H1 (cell line): ENCODE results near the gene ANKRD13B. TPM values are rescaled to one million over a fixed set of nuclear protein-coding genes. Genes with fewer than 3 reads are reported as not detected.

Experiments used
- CTCF ChIA-PET: fragments of 300-600 bp; sonication (Branson Sonifier 250); formaldehyde crosslinking; loops from one replicate; lab custom pipeline; 2021; ENCODE audit not compliant: partially characterized antibody; lab: Charles Lee
- POLR2A ChIA-PET: fragments of 300-600 bp; sonication (Branson Sonifier 250); formaldehyde crosslinking; loops from one replicate; lab custom pipeline; 2021; ENCODE audit warnings: inconsistent platforms; ENCODE audit not compliant: partially characterized antibody; lab: Charles Lee
- DNase-seq, 2 experiments: peaks; one replicate each; pipeline versions ENCODE4 v3.0.0 to v3.0.0-alpha.2; 2010 to 2022; ENCODE audit warnings: low spot score in 2 of 2, low read depth in 1 of 2, mixed read lengths in 1 of 2
- FAIRE-seq: peaks from 2 replicates; lab custom pipeline; 2011; peaks lifted over from hg19 to GRCh38; lab: Jason Lieb, UNC
- H2AFZ ChIP-seq: 2 replicates; pipeline ENCODE4 v1.8.1; 2012; ENCODE audit warnings: low read length, inconsistent platforms
- H2AK5ac ChIP-seq: 2 replicates; pipeline ENCODE4 v1.6.1; 2013; ENCODE audit warnings: low read depth, low read length
- H2BK120ac ChIP-seq: replicated peaks from 2 replicates; pipeline ENCODE3; 2013; ENCODE audit warnings: low read depth, low read length, inconsistent platforms
- H2BK12ac ChIP-seq: 2 replicates; pipeline ENCODE4 v1.6.1; 2013; ENCODE audit warnings: low read depth, low read length
- H2BK15ac ChIP-seq: 2 replicates; pipeline ENCODE4 v1.6.1; 2013; ENCODE audit warnings: low read length
- H2BK20ac ChIP-seq: 2 replicates; pipeline ENCODE4 v1.6.1; 2013; ENCODE audit warnings: low read length
- H2BK5ac ChIP-seq: 2 replicates; pipeline ENCODE4 v1.6.1; 2013; ENCODE audit warnings: low read depth, low read length
- H3K14ac ChIP-seq: 2 replicates; pipeline ENCODE4 v1.6.1; 2013; ENCODE audit warnings: inconsistent platforms; ENCODE audit not compliant: insufficient read length
- H3K18ac ChIP-seq: 2 replicates; pipeline ENCODE4 v1.6.1; 2013; ENCODE audit warnings: low read length; ENCODE audit errors: extremely low read depth
- H3K23ac ChIP-seq: 2 replicates; pipeline ENCODE4 v1.6.1; 2013; ENCODE audit warnings: inconsistent platforms; ENCODE audit not compliant: insufficient read length
- H3K23me2 ChIP-seq: 2 replicates; pipeline ENCODE4 v1.6.1; 2013; ENCODE audit warnings: low read depth, low read length
- H3K27ac ChIP-seq: 2 replicates; pipeline ENCODE4 v1.6.1; 2011; ENCODE audit warnings: low read depth, low read length, inconsistent platforms
- H3K27me3 ChIP-seq, 4 experiments: replicated peaks in 1 of 4; 1 replicate in 1 of 4; 2 replicates in 3 of 4; pipeline versions ENCODE4 v1.6.1 to v1.8.1; 2011 to 2013; ENCODE audit warnings: low read length in 3 of 4, mild to moderate bottlenecking in 3 of 4, inconsistent platforms in 2 of 4, mixed read lengths in 2 of 4, moderate library complexity in 1 of 4; ENCODE audit not compliant: control insufficient read depth in 3 of 4, insufficient read depth in 3 of 4; ENCODE audit errors: extremely low read depth in 1 of 4
- H3K36me3 ChIP-seq, 4 experiments: 2 replicates each; pipeline versions ENCODE4 v1.6.1 to v1.8.1; 2011 to 2013; ENCODE audit warnings: mild to moderate bottlenecking in 4 of 4, low read length in 3 of 4, moderate library complexity in 2 of 4, control low read depth in 1 of 4, inconsistent platforms in 1 of 4; ENCODE audit not compliant: insufficient read depth in 4 of 4, control insufficient read depth in 2 of 4
- H3K4ac ChIP-seq: replicated peaks from 2 replicates; pipeline ENCODE3; 2013; ENCODE audit warnings: low read length, low read depth, mixed read lengths, inconsistent platforms; ENCODE audit not compliant: insufficient read length
- H3K4me1 ChIP-seq, 4 experiments: replicated peaks in 1 of 4; 1 replicate in 1 of 4; 2 replicates in 3 of 4; pipeline versions ENCODE4 v1.6.1 to v1.8.1; 2011 to 2013; ENCODE audit warnings: low read length in 3 of 4, inconsistent platforms in 2 of 4, mixed read lengths in 1 of 4; ENCODE audit not compliant: insufficient read depth in 4 of 4, control insufficient read depth in 3 of 4
- H3K4me2 ChIP-seq, 2 experiments: 2 replicates each; pipeline versions ENCODE4 v1.6.1 to v1.8.1; 2011 to 2013; ENCODE audit warnings: low read depth in 2 of 2, low read length in 2 of 2, control low read depth in 1 of 2, inconsistent platforms in 1 of 2, mild to moderate bottlenecking in 1 of 2; ENCODE audit not compliant: insufficient read depth in 1 of 2
- H3K4me3 ChIP-seq, 4 experiments: fragments of 200-600, 300-600 bp in 1 of 4; sonication (generic), shearing (Covaris generic), sonication (Bioruptor Twin) in 1 of 4; 2 replicates each; pipeline versions ENCODE4 v1.5.1 to v1.8.1; 2011 to 2016; ENCODE audit warnings: low read length in 4 of 4, low read depth in 3 of 4, control low read depth in 2 of 4, inconsistent platforms in 2 of 4, mild to moderate bottlenecking in 2 of 4, mixed read lengths in 1 of 4, moderate library complexity in 1 of 4; ENCODE audit not compliant: insufficient read depth in 2 of 4; ENCODE audit errors: extremely low read depth in 1 of 4
- H3K56ac ChIP-seq: replicated peaks from 2 replicates; pipeline ENCODE3; 2013; ENCODE audit warnings: low read depth, mild to moderate bottlenecking, mixed read lengths, low read length, inconsistent platforms; ENCODE audit not compliant: insufficient read length
- H3K79me1 ChIP-seq: 2 replicates; pipeline ENCODE4 v1.6.1; 2013; ENCODE audit warnings: low read depth, low read length, control low read depth
- H3K79me2 ChIP-seq, 2 experiments: 2 replicates each; pipeline versions ENCODE4 v1.6.1 to v1.8.1; 2012 to 2013; ENCODE audit warnings: low read length in 2 of 2, mild to moderate bottlenecking in 2 of 2, inconsistent platforms in 1 of 2; ENCODE audit not compliant: insufficient read depth in 2 of 2, control insufficient read depth in 1 of 2
- H3K9ac ChIP-seq, 4 experiments: replicated peaks in 1 of 4; 1 replicate in 1 of 4; 2 replicates in 3 of 4; pipeline versions ENCODE4 v1.6.1 to v1.8.1; 2011 to 2013; ENCODE audit warnings: low read depth in 3 of 4, low read length in 3 of 4, control low read depth in 2 of 4, mild to moderate bottlenecking in 2 of 4, moderate library complexity in 2 of 4, inconsistent platforms in 1 of 4; ENCODE audit errors: extremely low read depth in 1 of 4
- H3K9me3 ChIP-seq, 2 experiments: 2 replicates each; pipeline versions ENCODE4 v1.6.1 to v1.8.1; 2012 to 2013; ENCODE audit warnings: mild to moderate bottlenecking in 2 of 2, moderate library complexity in 2 of 2, control low read depth in 1 of 2, inconsistent platforms in 1 of 2, low read depth in 1 of 2, low read length in 1 of 2, mixed read lengths in 1 of 2; ENCODE audit not compliant: insufficient read depth in 2 of 2
- H4K20me1 ChIP-seq, 2 experiments: replicated peaks in 1 of 2; 2 replicates each; pipeline versions ENCODE3 to v1.8.1; 2011 to 2013; ENCODE audit warnings: inconsistent platforms in 2 of 2, low read length in 2 of 2, mild to moderate bottlenecking in 1 of 2; ENCODE audit not compliant: insufficient read depth in 2 of 2, control insufficient read depth in 1 of 2
- H4K5ac ChIP-seq: 2 replicates; pipeline ENCODE4 v1.6.1; 2013; ENCODE audit warnings: low read length, low read depth, mixed read lengths, inconsistent platforms; ENCODE audit not compliant: insufficient read length
- H4K8ac ChIP-seq: 2 replicates; pipeline ENCODE4 v1.8.0; 2013; ENCODE audit warnings: mild to moderate bottlenecking, moderate library complexity, low read length, inconsistent platforms; ENCODE audit not compliant: insufficient read depth; ENCODE audit errors: extremely low read depth
- H4K91ac ChIP-seq: replicated peaks from 2 replicates; pipeline ENCODE3; 2013; ENCODE audit warnings: low read length, mixed read lengths, inconsistent platforms; ENCODE audit not compliant: insufficient read length
- CBX5 ChIP-seq: fragments of 300-800, 300-1000 bp; sonication (generic); IDR thresholded peaks from 2 replicates; pipeline ENCODE4 v1.7.1; 2016; ENCODE audit warnings: antibody characterized with exemption, low read length, low read depth
- JUN ChIP-seq: IDR thresholded peaks from 2 replicates; pipeline ENCODE4 v1.6.1; 2011; ENCODE audit warnings: low read depth, mild to moderate bottlenecking, improper control_type of control experiment, low read length
- NANOG ChIP-seq: IDR thresholded peaks from 2 replicates; pipeline ENCODE4 v1.6.1; 2011; ENCODE audit warnings: low read length, low read depth, mild to moderate bottlenecking, inconsistent platforms; ENCODE audit not compliant: insufficient read depth, poor library complexity, severe bottlenecking
- RAD21 ChIP-seq, 2 experiments: IDR thresholded peaks in 1 of 2; conservative IDR thresholded peaks in 1 of 2; 2 replicates each; pipeline ENCODE4 v1.6.1; 2011; ENCODE audit warnings: low read depth in 2 of 2, low read length in 2 of 2, improper control_type of control experiment in 1 of 2, inconsistent platforms in 1 of 2, mild to moderate bottlenecking in 1 of 2, moderate library complexity in 1 of 2
- SIN3A ChIP-seq, 2 experiments: IDR thresholded peaks in 1 of 2; conservative IDR thresholded peaks in 1 of 2; 2 replicates each; pipeline ENCODE4 v1.6.1; 2011 to 2012; ENCODE audit warnings: low read length in 2 of 2, improper control_type of control experiment in 1 of 2, low read depth in 1 of 2, mild to moderate bottlenecking in 1 of 2
- SIRT6 ChIP-seq: IDR thresholded peaks from one replicate; pipeline ENCODE4 v1.7.1; 2012; ENCODE audit warnings: low read length, inconsistent platforms
- TAF7 ChIP-seq: optimal IDR thresholded peaks from 2 replicates; pipeline ENCODE3; 2011; ENCODE audit warnings: low read depth, mild to moderate bottlenecking, inconsistent platforms, low read length, moderate library complexity, borderline replicate concordance
- WGBS, 2 experiments: shearing (Covaris generic) in 1 of 2; methylation state at CpG; one replicate each; pipeline versions ENCODE4 v1.1.6 to v1.1.7; 2013 to 2015; ENCODE audit warnings: low lambda C conversion rate in 2 of 2, mixed read lengths in 2 of 2, inconsistent platforms in 1 of 2, low coverage in 1 of 2, missing lambda C conversion rate in 1 of 2; ENCODE audit not compliant: insufficient replicate concordance in 2 of 2, insufficient coverage in 1 of 2, insufficient read length in 1 of 2; ENCODE audit errors: extremely low coverage in 1 of 2, missing lambda C conversion rate in 1 of 2; 5-methylcytosine and 5-hydroxymethylcytosine counted together
- polyA plus RNA-seq, 7 experiments: library from polyadenylated mRNA; depleted of rRNA in 3 of 7; stranded (reverse) in 5 of 7; unstranded in 2 of 7; fragments of >200 nt in 5 of 7; fragments of 200-250 nt in 2 of 7; gene quantifications; 1 replicate in 5 of 7; 2 replicates in 1 of 7; 4 replicates in 1 of 7; pipeline versions ENCODE4 v1.2.1 to v1.2.3, GENCODE V29; 2011 to 2013; ENCODE audit warnings: missing spikeins in 2 of 7, mixed read lengths in 2 of 7
- total RNA-seq: library from RNA; stranded (reverse); fragmentation: NEBNext Ultra II Directional; extraction: Animal tissue kit (Norgen Biotek cat#: 25700); gene quantifications from 2 replicates; pipeline ENCODE4 v1.2.1, GENCODE V29; 2021

The ANKRD13B gene
- total and polyA plus RNA-seq, 2 of the 8 experiments (the other 6 are each of a cell fraction or from before 2014, with no cell fraction given): 16.4 to 48.5 TPM

DNA sequence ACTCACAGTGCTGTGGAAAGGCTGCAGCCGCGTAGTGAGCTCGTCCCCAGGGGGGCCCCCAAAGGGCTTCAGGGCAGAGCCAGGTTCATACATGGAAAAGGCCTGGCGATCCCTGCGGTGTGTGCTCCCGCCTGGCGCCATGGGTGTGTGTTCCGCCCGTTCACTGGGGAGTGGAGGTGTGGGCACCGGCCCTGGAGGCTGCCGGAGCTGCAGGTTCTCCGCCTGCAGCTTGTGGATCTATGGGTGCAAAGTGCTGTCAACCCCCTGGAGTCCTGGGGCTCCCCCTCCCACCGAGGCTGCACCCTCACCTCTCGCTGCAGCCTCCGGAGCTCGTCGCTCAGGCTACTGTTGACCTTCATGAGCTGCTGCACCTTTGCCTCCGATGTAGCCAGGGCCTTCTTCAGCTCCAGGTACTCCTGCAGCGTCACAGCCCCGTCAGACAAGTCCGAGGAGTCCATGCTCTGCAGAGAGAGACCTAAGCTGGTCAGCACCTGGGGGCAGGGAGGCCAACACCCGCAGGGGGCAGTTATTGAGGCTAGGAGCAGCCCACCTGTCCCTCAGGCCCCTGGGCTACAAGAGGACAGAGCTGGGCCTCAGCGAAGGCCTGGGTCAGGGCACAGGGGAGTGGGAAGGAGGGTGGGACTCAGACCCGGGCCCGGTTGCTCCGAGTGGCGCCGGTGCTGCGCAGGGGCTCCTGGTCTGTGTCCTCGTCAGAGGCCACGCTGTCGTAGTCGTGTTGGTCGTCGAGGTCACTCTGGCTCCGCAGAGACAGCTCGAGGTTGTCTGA is 16.5 kb upstream of the ANKRD13B start:
- 92% methylated on average over 34 of the region's 37 CpGs; no CpG with 5 or more reads in 1 of the 2 experiments for WGBS, 2 experiments
- DNase-seq: no peak
- TF ChIP-seq CBX5: no peak
- TF ChIP-seq JUN: no peak
- no peak for TF ChIP-seq NANOG
- TF ChIP-seq TAF7: no peak
- no peak for TF ChIP-seq RAD21 (IDR thresholded peaks at IDR 0.05 in 1 of 2, conservative IDR thresholded peaks at IDR 0.05 in 1 of 2; ENCODE audit: low read depth in 2 of 2, low read length in 2 of 2)
- no peak for TF ChIP-seq SIN3A (conservative IDR thresholded peaks at IDR 0.05 in 1 of 2, IDR thresholded peaks at IDR 0.05 in 1 of 2; ENCODE audit: low read depth in 1 of 2, low read length in 2 of 2)
- no peak for TF ChIP-seq SIRT6
- Histone ChIP-seq H3K4me1 (no peaks in the 10 kb centered on the region; a peak in 1 of 7 replicates), H2BK5ac (no peak overlapping the region), H3K27me3 (peaks cover 0 to 7% (median 3%) of the 10 kb centered on the region in 4 experiments; a peak in 2 of 7 replicates), H2AK5ac (no peak overlapping the region), H3K56ac (no peak overlapping the region), H3K18ac (no peak overlapping the region), H2BK12ac (no peak overlapping the region), H3K4me3 (no peak overlapping the region), H3K23me2 (no peaks in the 10 kb centered on the region; the same call in 1 of the 2 replicates), H3K23ac (no peak overlapping the region), H3K4me2 (no peak overlapping the region), H3K4ac (no peak overlapping the region), H2AFZ (no peak overlapping the region), H2BK20ac (no peak overlapping the region), H3K27ac (no peak overlapping the region), H4K91ac (no peak overlapping the region), H4K20me1 (peaks cover 0 to 5% of the 10 kb centered on the region in 2 experiments), H3K36me3 (peaks cover 9 to 30% (median 15%) of the 10 kb centered on the region in 4 experiments; a peak in 6 of 8 replicates), H2BK15ac (no peak overlapping the region), H3K14ac (no peak overlapping the region), H4K8ac (no peak overlapping the region; the same call in 1 of the 2 replicates), H4K5ac (no peak overlapping the region), H3K9ac (no peak overlapping the region), H3K79me2 (no peaks in the 10 kb centered on the region), H3K79me1 (no peaks in the 10 kb centered on the region), H2BK120ac (no peak overlapping the region), H3K9me3 (no peaks in the 10 kb centered on the region)
- POLR2A ChIA-PET: interaction anchor here (1.2 to 2.8 kb wide), 3 partner anchors 12 to 21 kb away, joined by 3 to 12 read pairs (median 8); partner anchors contain the start of gene ANKRD13B
- no peak for FAIRE-seq
- CTCF ChIA-PET: interaction anchor here (0.9 to 15.3 kb wide), 8 partner anchors 7 to 207 kb away, joined by 3 to 193 read pairs (median 9); partner anchors contain the start of genes ABHD15, ANKRD13B and CORO6
